ENCODE measurements around the gene SPSB4.
"Not testable (repeated sequence)": the region's sequence is repeated elsewhere in the genome, so short reads cannot be mapped to it uniquely, and the experiment has no call there.

Gene SPSB4

GRCh38 chr3:141096981-141097380 is 45.8 kb downstream of the SPSB4 start:
- no peak for DNase-seq

GRCh38 chr3:141100112-141100511 is 49.0 kb downstream of the SPSB4 start:
- no peak for DNase-seq

GRCh38 chr3:141100531-141101320 is 49.6 kb downstream of the SPSB4 start:
- DNase-seq, result no peak

- no peak for DNase-seq
These were observed 51.2 kb downstream of the SPSB4 start for GRCh38 chr3:141102372-141102771.

GRCh38 chr3:141103067-141103466 is 51.9 kb downstream of the SPSB4 start:
- DNase-seq, result no peak

GRCh38 chr3:141103503-141103902 is 52.4 kb downstream of the SPSB4 start:
- DNase-seq, result no peak

GRCh38 chr3:141104151-141104821 is 53.1 kb downstream of the SPSB4 start:
- no peak for DNase-seq

GRCh38 chr3:141105828-141106628 is 54.9 kb downstream of the SPSB4 start:
- DNase-seq, result peak; percentile 66

- DNase-seq, result no peak
These were observed 55.7 kb downstream of the SPSB4 start for GRCh38 chr3:141106842-141107241.

GRCh38 chr3:141108039-141108438 is 56.9 kb downstream of the SPSB4 start:
- DNase-seq, result no peak

- DNase-seq, result no peak
These were observed 58.6 kb downstream of the SPSB4 start for GRCh38 chr3:141109751-141110150.

GRCh38 chr3:141110322-141110721 is 59.2 kb downstream of the SPSB4 start:
- no peak for DNase-seq

- no peak for DNase-seq
These were observed 60.4 kb downstream of the SPSB4 start for GRCh38 chr3:141111364-141112155.

- DNase-seq, result no peak
These were observed 61.6 kb downstream of the SPSB4 start for GRCh38 chr3:141112686-141113297.

GRCh38 chr3:141113680-141114079 is 62.5 kb downstream of the SPSB4 start:
- DNase-seq, result not testable (repeated sequence)

GRCh38 chr3:141114179-141114745 is 63.1 kb downstream of the SPSB4 start:
- DNase-seq, result no peak

- no peak for DNase-seq
These were observed 63.8 kb downstream of the SPSB4 start for GRCh38 chr3:141114816-141115460.

- no peak for DNase-seq
These were observed 64.8 kb downstream of the SPSB4 start for GRCh38 chr3:141115789-141116541.

- no peak for DNase-seq
These were observed 65.6 kb downstream of the SPSB4 start for GRCh38 chr3:141116721-141117120.

- DNase-seq, result not testable (repeated sequence)
These were observed 66.8 kb downstream of the SPSB4 start for GRCh38 chr3:141117982-141118381.

Data from CD4-positive, alpha-beta T cell treated with Interleukin-10 for 1 hour (primary cell).